ENCODE data around the gene CEP170.

DNA sequence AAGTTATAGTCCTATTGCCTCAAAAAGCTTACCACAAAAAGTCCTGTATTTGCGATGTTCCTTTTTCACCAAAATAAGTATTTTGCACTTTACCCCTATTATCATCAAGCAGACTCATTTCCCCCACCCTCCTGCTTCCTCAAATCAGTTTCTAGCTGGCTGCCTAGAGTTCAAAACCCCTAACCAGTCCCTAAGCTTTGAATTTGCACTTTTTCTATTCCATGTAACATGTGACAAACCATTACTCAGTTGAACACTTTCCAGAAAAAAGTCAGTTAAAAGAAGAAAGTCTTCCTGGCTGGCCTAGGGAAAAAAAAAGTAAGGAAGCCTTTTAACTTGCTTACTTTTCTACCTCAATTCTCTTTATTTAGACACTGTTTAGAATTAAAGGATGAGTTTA, 8.2 kb downstream of the CEP170 start:
- TF ChIP-seq, protein P1, sequence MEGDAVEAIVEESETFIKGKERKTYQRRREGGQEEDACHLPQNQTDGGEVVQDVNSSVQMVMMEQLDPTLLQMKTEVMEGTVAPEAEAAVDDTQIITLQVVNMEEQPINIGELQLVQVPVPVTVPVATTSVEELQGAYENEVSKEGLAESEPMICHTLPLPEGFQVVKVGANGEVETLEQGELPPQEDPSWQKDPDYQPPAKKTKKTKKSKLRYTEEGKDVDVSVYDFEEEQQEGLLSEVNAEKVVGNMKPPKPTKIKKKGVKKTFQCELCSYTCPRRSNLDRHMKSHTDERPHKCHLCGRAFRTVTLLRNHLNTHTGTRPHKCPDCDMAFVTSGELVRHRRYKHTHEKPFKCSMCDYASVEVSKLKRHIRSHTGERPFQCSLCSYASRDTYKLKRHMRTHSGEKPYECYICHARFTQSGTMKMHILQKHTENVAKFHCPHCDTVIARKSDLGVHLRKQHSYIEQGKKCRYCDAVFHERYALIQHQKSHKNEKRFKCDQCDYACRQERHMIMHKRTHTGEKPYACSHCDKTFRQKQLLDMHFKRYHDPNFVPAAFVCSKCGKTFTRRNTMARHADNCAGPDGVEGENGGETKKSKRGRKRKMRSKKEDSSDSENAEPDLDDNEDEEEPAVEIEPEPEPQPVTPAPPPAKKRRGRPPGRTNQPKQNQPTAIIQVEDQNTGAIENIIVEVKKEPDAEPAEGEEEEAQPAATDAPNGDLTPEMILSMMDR (IDR thresholded peaks at IDR 0.05; ENCODE audit: poor library complexity, severe bottlenecking): no peak
- TF ChIP-seq TAF1 (IDR thresholded peaks at IDR 0.05; ENCODE audit: low read depth): no peak
- no peak for TF ChIP-seq EP300 (conservative IDR thresholded peaks at IDR 0.05; ENCODE audit: poor library complexity, severe bottlenecking)
- no peak for TF ChIP-seq POLR2AphosphoS5 (IDR thresholded peaks at IDR 0.05)
- TF ChIP-seq MXI1 (conservative IDR thresholded peaks at IDR 0.05; ENCODE audit: poor library complexity, severe bottlenecking): no peak
